Stimulated activated CD8-positive, alpha-beta memory T cell treated with anti-CD3 and anti-CD28 coated beads, Interleukin-12 subunit alpha, Interleukin-12 subunit beta, amount 100 ng/mL, for 24 hours (primary cell): ENCODE measurements around the gene PPP2R3B.
"Not testable (repeated sequence)": the region's sequence is repeated elsewhere in the genome, so short reads cannot be mapped to it uniquely, and the experiment has no call there.

Experiments
- DNase-seq: peaks from one replicate; pipeline ENCODE4 v3.0.0-alpha.2; 2020; ENCODE audit errors: extremely low read depth

Gene PPP2R3B

DNA sequence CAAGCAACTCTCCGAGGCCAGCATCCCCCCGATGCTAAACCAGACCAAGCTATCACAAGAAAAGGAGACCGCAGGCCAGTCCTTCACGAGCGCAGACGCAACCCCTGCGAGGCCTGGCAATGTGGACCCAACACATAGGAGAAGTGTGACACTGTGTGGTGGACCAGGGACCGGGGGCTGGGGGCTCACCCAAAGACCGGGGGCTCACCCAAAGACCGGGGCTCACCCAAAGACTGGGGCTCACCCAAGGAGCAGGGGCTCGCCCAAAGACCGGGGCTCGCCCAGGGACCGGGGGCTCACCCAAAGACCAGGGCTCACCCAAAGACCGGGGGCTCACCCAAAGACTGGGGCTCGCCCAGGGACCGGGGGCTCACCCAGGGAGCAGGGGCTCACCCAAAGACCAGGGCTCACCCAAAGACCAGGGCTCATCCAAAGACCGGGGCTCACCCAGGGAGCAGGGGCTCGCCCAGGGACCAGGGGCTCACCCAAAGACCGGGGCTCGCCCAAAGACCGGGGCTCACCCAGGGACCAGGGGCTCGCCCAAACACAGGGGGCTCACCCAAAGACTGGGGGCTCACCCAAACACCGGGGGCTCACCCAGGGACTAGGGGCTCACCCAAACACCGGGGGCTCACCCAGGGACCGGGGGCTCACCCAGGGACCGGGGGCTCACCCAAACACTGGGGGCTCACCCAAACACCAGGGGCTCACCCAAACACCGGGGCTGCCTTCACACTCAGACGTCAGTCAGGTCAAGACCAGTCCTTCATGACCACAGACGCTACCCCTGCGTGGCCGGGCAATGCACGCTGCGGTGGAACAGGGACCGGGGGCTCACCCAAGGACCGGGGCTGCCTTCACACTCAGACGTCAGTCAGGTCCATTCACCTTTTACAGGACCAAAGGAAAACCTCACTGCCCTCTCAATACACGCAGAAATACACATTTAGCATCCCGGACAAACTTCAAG, 32.9 kb downstream of the PPP2R3B start:
- DNase-seq, result no peak

- DNase-seq, result no peak
Measured at GRCh38 chrX:352582-353314, 34.0 kb downstream of the PPP2R3B start.

DNA sequence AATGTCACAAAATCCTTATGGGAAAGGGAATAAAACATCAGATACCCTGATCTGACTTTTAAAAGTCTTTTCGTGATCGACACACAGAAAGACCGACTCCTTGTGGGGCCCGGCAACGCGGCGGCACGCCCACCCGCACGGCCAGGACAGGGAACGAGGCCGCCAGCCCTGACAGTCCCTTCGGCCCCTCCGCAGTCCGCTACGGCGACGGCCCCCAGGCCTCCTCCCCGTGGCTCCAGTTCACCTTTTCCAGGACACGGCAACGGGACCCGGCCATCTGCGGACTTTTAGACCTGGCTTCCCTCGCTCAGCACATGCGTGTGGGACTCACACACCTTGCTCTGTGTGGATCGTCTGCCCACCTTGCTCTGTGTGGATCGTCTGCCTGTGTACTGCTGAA, 34.5 kb downstream of the PPP2R3B start:
- no peak for DNase-seq

GRCh38 chrX:351736-352135, 35.0 kb downstream of the PPP2R3B start:
- DNase-seq, result no peak

DNA sequence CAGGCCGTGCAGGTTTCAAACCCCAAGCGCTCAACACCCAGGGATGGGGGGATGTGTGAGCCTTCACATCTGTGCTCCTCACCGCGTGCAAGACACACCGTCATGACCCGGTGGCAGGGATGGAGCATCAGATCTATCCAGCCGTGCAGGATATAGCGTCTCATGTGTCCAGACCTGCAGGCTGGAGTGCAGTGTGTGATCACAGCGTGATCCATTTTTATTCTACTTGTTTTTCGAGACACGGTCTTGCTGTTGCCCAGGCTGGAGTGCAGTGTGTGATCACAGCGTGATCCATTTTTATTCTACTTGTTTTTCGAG, 35.4 kb downstream of the PPP2R3B start:
- not testable (repeated sequence) for DNase-seq

GRCh38 chrX:350534-351323, 36.0 kb downstream of the PPP2R3B start:
- DNase-seq, result no peak

DNA sequence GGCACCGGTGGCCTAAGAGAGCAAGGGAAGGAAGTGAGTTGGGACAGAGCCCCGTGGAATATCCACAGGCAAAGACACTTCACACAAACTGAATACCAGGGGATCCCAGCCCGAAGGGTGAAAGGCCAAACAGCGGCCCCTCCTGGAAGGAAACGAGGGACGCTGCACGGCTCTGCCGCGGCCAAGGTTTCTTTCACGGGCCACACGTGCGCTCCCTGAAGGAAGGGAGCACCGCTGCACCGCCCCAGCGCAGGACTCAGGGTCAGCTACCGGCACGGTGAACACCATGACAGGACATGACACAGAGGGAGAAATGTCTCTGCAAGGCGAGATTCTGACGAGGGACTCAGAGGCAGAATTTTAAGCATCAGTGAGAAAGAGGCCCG, 36.6 kb downstream of the PPP2R3B start:
- no peak for DNase-seq

GRCh38 chrX:349702-350101, 37.0 kb downstream of the PPP2R3B start:
- DNase-seq, result no peak

GRCh38 chrX:349196-349595, 37.5 kb downstream of the PPP2R3B start:
- DNase-seq, result no peak

DNA sequence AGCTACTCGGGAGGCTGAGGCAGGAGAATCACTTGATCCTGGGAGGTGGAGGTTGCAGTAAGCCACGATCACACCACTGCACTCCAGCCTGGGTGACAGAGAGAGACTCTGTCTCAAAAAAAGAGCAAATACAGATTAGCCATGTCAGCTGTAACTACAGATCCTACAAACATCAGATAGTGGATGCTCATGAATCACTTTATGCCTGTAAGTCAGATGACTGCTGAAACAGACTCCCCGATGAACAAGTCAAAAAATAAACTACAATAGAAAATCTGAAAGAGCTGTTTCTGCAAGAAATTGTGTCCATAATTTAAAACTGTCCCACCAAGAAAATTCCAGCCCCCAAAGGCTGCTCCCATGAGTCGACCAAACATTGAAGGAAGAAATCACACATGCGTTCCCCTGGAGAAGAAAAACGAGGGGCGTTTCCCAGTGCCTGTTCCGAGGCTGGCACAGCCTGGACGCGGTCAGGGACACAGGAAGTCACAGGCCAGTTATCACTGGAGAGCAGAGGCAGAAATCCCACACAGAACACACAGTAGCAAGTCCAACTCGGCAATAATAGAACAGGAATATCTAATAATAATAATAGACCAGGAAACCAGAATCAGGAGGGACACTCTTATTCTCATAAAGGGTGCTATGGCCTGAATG, 38.1 kb downstream of the PPP2R3B start:
- no peak for DNase-seq

GRCh38 chrX:347351-348117, 39.2 kb downstream of the PPP2R3B start:
- no peak for DNase-seq

- DNase-seq, result no peak
Measured at GRCh38 chrX:346034-346813, 40.5 kb downstream of the PPP2R3B start.

- DNase-seq, result no peak
Measured at GRCh38 chrX:345020-345925, 41.4 kb downstream of the PPP2R3B start.

DNA sequence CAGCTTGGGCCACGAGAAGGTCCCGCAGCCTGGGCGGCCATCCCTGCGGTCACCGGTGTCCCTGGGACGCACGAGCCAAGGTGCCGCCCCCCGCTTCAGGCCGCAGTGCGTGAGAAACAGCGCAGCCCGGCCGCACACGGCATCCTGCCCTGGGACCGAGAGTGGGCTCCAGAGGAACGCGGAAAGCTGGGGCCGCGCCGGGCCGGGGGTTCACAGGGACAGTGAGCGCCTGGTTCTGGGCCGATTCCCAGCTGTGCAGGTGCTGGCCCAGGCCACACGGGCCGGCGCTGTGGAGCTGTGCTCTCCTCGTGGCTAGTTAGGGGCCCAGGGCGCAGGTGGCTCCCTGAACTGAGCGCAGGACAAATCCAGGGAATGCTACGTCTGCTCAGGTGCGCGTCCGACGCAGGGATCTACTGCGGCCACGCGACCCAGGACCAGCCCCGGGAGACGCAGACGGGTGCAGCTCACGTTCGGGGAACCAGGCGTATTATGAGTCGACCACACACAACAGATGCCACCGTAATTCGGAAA, 42.3 kb downstream of the PPP2R3B start:
- no peak for DNase-seq

DNA sequence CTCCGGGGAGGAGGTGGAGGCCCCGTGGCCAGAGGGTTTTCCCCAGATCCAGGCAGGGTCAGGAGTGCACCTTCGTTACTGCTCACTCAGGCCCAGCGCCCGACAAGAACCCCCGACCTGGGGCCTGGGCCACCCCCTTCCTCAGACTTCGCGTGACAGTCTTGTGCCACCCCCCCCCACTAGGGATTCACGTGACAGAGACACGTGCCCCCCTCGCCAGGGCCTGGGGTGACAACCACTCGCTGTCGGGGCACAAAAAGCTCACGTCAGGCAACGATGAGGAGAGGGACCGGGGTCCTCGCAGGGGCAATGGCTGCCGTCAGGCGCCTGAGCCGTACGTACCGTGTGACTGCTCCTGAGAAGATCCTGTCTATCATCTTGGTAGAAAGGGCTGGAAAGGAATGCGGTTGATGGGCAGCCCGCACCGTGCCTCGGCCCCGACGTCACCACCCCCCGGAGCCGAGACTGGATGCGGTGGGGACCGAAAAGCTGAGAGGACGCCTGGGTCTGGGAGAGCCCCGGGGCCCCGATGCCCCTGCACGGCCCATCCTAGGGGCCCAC, 45.1 kb downstream of the PPP2R3B start:
- DNase-seq, result no peak

GRCh38 chrX:340641-341423, 45.9 kb downstream of the PPP2R3B start:
- DNase-seq, result no peak

GRCh38 chrX:340121-340520, 46.6 kb downstream of the PPP2R3B start:
- DNase-seq, result no peak
